CD4-positive, CD25-positive, alpha-beta regulatory T cell (primary cell): ENCODE measurements around the gene PAMR1. TPM values are rescaled to one million over a fixed set of nuclear protein-coding genes. Genes with fewer than 3 reads are reported as not detected.
A peak's percentile ranks its signal among the peaks of the same experiment; 100 is the strongest.

ENCODE experiments used
- ATAC-seq, 2 donors: fragments of 150-1000 bp; cut with Tn5 transposase; one replicate each; pipeline ENCODE4 v1.10.0; 2021; ENCODE audit warnings: low read depth in 2 of 2, moderate number of reproducible peaks in 2 of 2, moderate library complexity in 1 of 2
- DNase-seq, 3 donors: peaks; one replicate each; pipeline versions ENCODE4 v3.0.0 to v3.0.0-alpha.2; 2012 to 2022; ENCODE audit warnings: mixed read lengths in 1 of 3
- H3K27ac ChIP-seq: one replicate; pipeline ENCODE4 v1.7.0; 2013; ENCODE audit warnings: mild to moderate bottlenecking, low read length; ENCODE audit not compliant: insufficient read depth, poor library complexity, severe bottlenecking
- H3K27me3 ChIP-seq: one replicate; pipeline ENCODE4 v1.7.0; 2013; ENCODE audit warnings: low read length; ENCODE audit not compliant: control insufficient read depth, insufficient read depth
- H3K36me3 ChIP-seq: one replicate; pipeline ENCODE4 v1.7.0; 2013; ENCODE audit warnings: mild to moderate bottlenecking, low read length, moderate library complexity; ENCODE audit not compliant: control insufficient read depth, insufficient read depth
- H3K4me1 ChIP-seq: 2 replicates; pipeline ENCODE4 v1.7.0; 2013; ENCODE audit warnings: mild to moderate bottlenecking, low read length; ENCODE audit not compliant: insufficient read depth, control insufficient read depth, poor library complexity, severe bottlenecking
- H3K4me3 ChIP-seq: one replicate; pipeline ENCODE4 v1.7.0; 2013; ENCODE audit warnings: low read depth, mild to moderate bottlenecking, low read length, moderate library complexity
- H3K9me3 ChIP-seq, 2 experiments: 1 replicate in 1 of 2; 2 replicates in 1 of 2; pipeline ENCODE4 v1.7.0; 2013; ENCODE audit warnings: low read length in 2 of 2, mild to moderate bottlenecking in 1 of 2, moderate library complexity in 1 of 2; ENCODE audit not compliant: control insufficient read depth in 2 of 2
- H3K27ac Mint-ChIP-seq, 3 donors: one replicate each; pipeline ENCODE4 v1.8.0; 2020 to 2022; ENCODE audit warnings: mild to moderate bottlenecking in 3 of 3, mixed read lengths in 3 of 3, moderate library complexity in 2 of 3
- H3K27me3 Mint-ChIP-seq: one replicate; pipeline ENCODE4 v1.8.0; 2022; ENCODE audit warnings: mild to moderate bottlenecking, mixed read lengths
- H3K36me3 Mint-ChIP-seq: one replicate; pipeline ENCODE4 v1.8.0; 2020; ENCODE audit warnings: mixed read lengths
- H3K4me1 Mint-ChIP-seq, 4 donors: one replicate each; pipeline ENCODE4 v1.8.0; 2020 to 2022; ENCODE audit warnings: mixed read lengths in 4 of 4, mild to moderate bottlenecking in 1 of 4
- H3K4me3 Mint-ChIP-seq, 4 donors: one replicate each; pipeline ENCODE4 v1.8.0; 2020 to 2022; ENCODE audit warnings: mild to moderate bottlenecking in 4 of 4, mixed read lengths in 4 of 4, moderate library complexity in 3 of 4
- H3K9me3 Mint-ChIP-seq, 7 donors: one replicate each; pipeline ENCODE4 v1.8.0; 2020 to 2022; ENCODE audit warnings: mixed read lengths in 7 of 7, mild to moderate bottlenecking in 3 of 7, moderate library complexity in 2 of 7
- polyA plus RNA-seq, 4 donors: library from polyadenylated mRNA; unstranded; fragments of 300-500 nt; fragmentation: Illumina TruSeq; gene quantifications; one replicate each; pipeline ENCODE4 v1.2.3, GENCODE V29; 2021
- total RNA-seq: library from RNA; stranded (reverse); gene quantifications from one replicate; pipeline ENCODE4 v1.2.3, GENCODE V29; 2022

PAMR1 gene
- total and polyA plus RNA-seq, 5 donors from 2014 or later: not detected

DNA sequence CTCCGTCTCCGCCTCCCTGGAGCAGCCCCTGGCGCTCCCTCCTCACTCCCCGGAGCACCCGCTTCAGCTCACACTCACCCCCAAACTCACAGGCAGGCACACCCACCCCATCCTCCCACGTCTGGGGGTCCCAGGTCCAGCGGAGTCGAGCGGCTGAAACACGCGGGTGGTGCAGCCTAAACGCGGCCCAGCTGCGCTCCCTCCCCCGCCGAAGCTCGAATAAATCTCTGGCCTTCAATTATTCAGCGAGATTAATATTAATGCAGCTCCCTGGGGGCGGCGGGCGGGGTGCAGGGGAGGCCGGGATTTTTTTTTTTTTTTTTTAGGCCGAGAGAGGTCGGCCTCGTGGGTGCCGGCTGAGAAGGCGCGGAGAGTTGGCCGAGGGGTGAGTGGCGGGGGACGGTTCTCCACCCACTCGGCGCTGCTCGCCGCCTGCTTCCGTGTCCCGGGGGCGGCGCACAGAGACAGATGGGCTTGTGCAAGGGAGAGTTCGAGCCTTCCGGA lies 105.5 kb downstream of the PAMR1 start:
- H3K4me1 Mint-ChIP-seq: peaks cover 0 to 11% (median 6%) of the 10 kb centered on the region in 4 donors
- peaks cover 0 to 2% (median 0%) of the 10 kb centered on the region in 7 donors for H3K9me3 Mint-ChIP-seq
- H3K4me3 Mint-ChIP-seq: peak overlapping the region in 3 of 4 donors; percentile 27 to 78 (median 46)
- no peak overlapping the region for H3K27ac Mint-ChIP-seq
- Histone ChIP-seq H3K27ac (no peak overlapping the region), H3K27me3 (peaks cover 60% of the 10 kb centered on the region), H3K4me1 (peaks cover 14% of the 10 kb centered on the region), H3K4me3 (no peak overlapping the region), H3K36me3 (no peaks in the 10 kb centered on the region), H3K9me3 (no peaks in the 10 kb centered on the region)
- no peaks in the 10 kb centered on the region for H3K36me3 Mint-ChIP-seq
- no peak for DNase-seq
- no peak for ATAC-seq
- H3K27me3 Mint-ChIP-seq: peaks cover 87% of the 10 kb centered on the region

GRCh38 chr11:35419184-35419829 lies 106.1 kb downstream of the PAMR1 start, which contains the start of gene SLC1A2:
SLC1A2 (minus strand) TSS chr11:35419558; CDS start chr11:35418966, 592 bp downstream.
- H3K4me3 ChIP-seq: no peak within 1 kb of the TSS
- ATAC-seq (no peak), DNase-seq (no peak)
- peaks cover 59% of the 10 kb centered on the region for H3K27me3 ChIP-seq
- Mint-ChIP-seq H3K4me1 (peaks cover 0 to 11% (median 6%) of the 10 kb centered on the region in 4 donors), H3K27ac (no peak within 1 kb of the TSS), H3K27me3 (peaks cover 88% of the 10 kb centered on the region), H3K4me3 (peak within 1 kb of the TSS in 3 of 4 donors; percentile 44 to 78 (median 46)), H3K9me3 (peaks cover 0 to 2% (median 0%) of the 10 kb centered on the region in 7 donors), H3K36me3 (no peaks in the 10 kb centered on the region)
- H3K27ac ChIP-seq: no peak within 1 kb of the TSS
- H3K36me3 ChIP-seq: no peaks in the 10 kb centered on the region
- H3K9me3 ChIP-seq: no peaks in the 10 kb centered on the region
- peaks cover 14% of the 10 kb centered on the region for H3K4me1 ChIP-seq

- no peaks in the 10 kb centered on the region for H3K36me3 Mint-ChIP-seq
Observed at GRCh38 chr11:35418282-35419183, 106.9 kb downstream of the PAMR1 start.

GRCh38 chr11:35415487-35415886 lies 109.9 kb downstream of the PAMR1 start:
- no peaks in the 10 kb centered on the region for H3K9me3 ChIP-seq
- DNase-seq: no peak
- Mint-ChIP-seq H3K36me3 (no peaks in the 10 kb centered on the region), H3K4me1 (peaks cover 0 to 9% (median 4%) of the 10 kb centered on the region in 4 donors), H3K27ac (no peak overlapping the region), H3K27me3 (peaks cover 83% of the 10 kb centered on the region), H3K4me3 (no peak overlapping the region), H3K9me3 (peaks cover 0 to 4% (median 0%) of the 10 kb centered on the region in 7 donors)
- peaks cover 14% of the 10 kb centered on the region for H3K4me1 ChIP-seq
- H3K27ac ChIP-seq: no peak overlapping the region
- no peak for ATAC-seq
- no peak overlapping the region for H3K4me3 ChIP-seq
- no peaks in the 10 kb centered on the region for H3K36me3 ChIP-seq
- H3K27me3 ChIP-seq: peaks cover 37% of the 10 kb centered on the region

More at GRCh38 chr11:35418282-35419183, 106.9 kb downstream of the PAMR1 start:
- Histone ChIP-seq H3K4me3 (no peak overlapping the region), H3K9me3 (no peaks in the 10 kb centered on the region), H3K27me3 (peaks cover 56% of the 10 kb centered on the region), H3K27ac (no peak overlapping the region), H3K4me1 (peaks cover 14% of the 10 kb centered on the region), H3K36me3 (no peaks in the 10 kb centered on the region)
- DNase-seq (peak in 1 of 3 donors; percentile 26), ATAC-seq (no peak)
- H3K9me3 Mint-ChIP-seq: peaks cover 0 to 4% (median 0%) of the 10 kb centered on the region in 7 donors
- peak overlapping the region in 2 of 4 donors; percentile 44 to 71 for H3K4me3 Mint-ChIP-seq
- peaks cover 88% of the 10 kb centered on the region for H3K27me3 Mint-ChIP-seq
- H3K27ac Mint-ChIP-seq: no peak overlapping the region
- H3K4me1 Mint-ChIP-seq: peaks cover 0 to 11% (median 6%) of the 10 kb centered on the region in 4 donors

DNA sequence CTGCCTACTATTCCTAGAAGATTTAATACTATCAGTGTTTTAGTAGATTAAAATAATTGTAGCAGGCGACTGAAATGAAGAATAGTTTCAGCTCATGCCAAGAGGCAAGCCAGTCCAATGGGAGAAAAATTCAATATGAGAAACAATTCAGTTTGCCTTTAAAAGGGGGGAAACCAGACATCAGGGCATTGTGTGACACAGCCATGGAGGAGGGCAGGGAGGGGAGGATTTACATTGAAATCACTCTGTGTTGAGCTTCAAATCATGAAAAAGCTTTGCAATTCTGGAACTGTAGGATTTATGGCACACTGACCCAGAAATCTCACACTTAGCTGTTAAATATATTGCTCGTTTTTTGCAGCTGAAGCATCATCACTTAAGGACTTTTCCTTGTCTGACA lies 110.6 kb downstream of the PAMR1 start:
- no peak overlapping the region for H3K27ac ChIP-seq
- H3K36me3 ChIP-seq: no peaks in the 10 kb centered on the region
- peaks cover 0 to 5% (median under 1%) of the 10 kb centered on the region in 4 donors for H3K4me1 Mint-ChIP-seq
- H3K4me1 ChIP-seq: peaks cover 13% of the 10 kb centered on the region
- H3K27me3 Mint-ChIP-seq: peaks cover 81% of the 10 kb centered on the region
- no peaks in the 10 kb centered on the region for H3K36me3 Mint-ChIP-seq
- no peak overlapping the region for H3K4me3 ChIP-seq
- H3K9me3 Mint-ChIP-seq: peaks cover 0 to 4% (median 0%) of the 10 kb centered on the region in 7 donors
- no peak for ATAC-seq
- DNase-seq: no peak
- no peak overlapping the region for H3K4me3 Mint-ChIP-seq
- peaks cover 37% of the 10 kb centered on the region for H3K27me3 ChIP-seq
- no peaks in the 10 kb centered on the region for H3K9me3 ChIP-seq
- no peak overlapping the region for H3K27ac Mint-ChIP-seq

- no peaks in the 10 kb centered on the region for H3K9me3 ChIP-seq
- no peak overlapping the region for H3K4me3 ChIP-seq
- Mint-ChIP-seq H3K9me3 (peaks cover 0 to 4% (median 0%) of the 10 kb centered on the region in 7 donors), H3K4me3 (no peak overlapping the region), H3K4me1 (peaks cover 0 to 5% (median under 1%) of the 10 kb centered on the region in 4 donors), H3K27ac (no peak overlapping the region), H3K27me3 (peaks cover 81% of the 10 kb centered on the region), H3K36me3 (no peaks in the 10 kb centered on the region)
- H3K36me3 ChIP-seq: no peaks in the 10 kb centered on the region
- no peak overlapping the region for H3K27ac ChIP-seq
- DNase-seq (no peak), ATAC-seq (no peak)
- peaks cover 8% of the 10 kb centered on the region for H3K4me1 ChIP-seq
- peaks cover 37% of the 10 kb centered on the region for H3K27me3 ChIP-seq
Observed at GRCh38 chr11:35414311-35414710, 111.1 kb downstream of the PAMR1 start.

DNA sequence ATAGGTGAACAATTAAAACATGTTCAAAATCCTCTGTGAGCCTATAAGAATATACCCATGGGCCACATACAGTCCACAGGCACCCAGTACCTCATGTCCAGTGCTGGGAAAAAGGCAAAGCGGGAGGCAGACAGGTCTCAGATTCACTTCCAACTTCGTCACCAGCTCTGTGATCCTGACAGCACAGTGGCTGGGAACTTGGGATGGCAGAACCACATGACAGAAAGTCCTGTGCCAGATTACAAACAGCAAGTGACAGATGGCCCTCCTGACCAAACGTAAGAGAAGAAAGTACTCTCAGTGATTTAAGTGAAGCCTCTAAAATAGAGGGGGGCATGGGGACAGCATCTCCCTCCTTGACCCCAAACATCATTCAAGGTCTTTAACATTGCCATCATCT lies 111.8 kb downstream of the PAMR1 start:
- H3K27me3 ChIP-seq: peaks cover 41% of the 10 kb centered on the region
- peaks cover 0 to 4% (median 0%) of the 10 kb centered on the region in 7 donors for H3K9me3 Mint-ChIP-seq

More for the DNA sequence above, 111.8 kb downstream of the PAMR1 start:
- Histone ChIP-seq H3K9me3 (no peaks in the 10 kb centered on the region), H3K4me1 (peaks cover 2% of the 10 kb centered on the region), H3K27ac (no peak overlapping the region), H3K4me3 (no peak overlapping the region), H3K36me3 (no peaks in the 10 kb centered on the region)
- no peak for ATAC-seq
- Mint-ChIP-seq H3K4me1 (peaks cover 0 to 3% (median under 1%) of the 10 kb centered on the region in 4 donors), H3K4me3 (no peak overlapping the region), H3K36me3 (no peaks in the 10 kb centered on the region), H3K27me3 (peaks cover 78% of the 10 kb centered on the region), H3K27ac (no peak overlapping the region)
- no peak for DNase-seq
